ENCODE measurements around the gene MKS1. TPM values are rescaled to one million over a fixed set of nuclear protein-coding genes. Genes with fewer than 3 reads are reported as not detected.

The MKS1 gene
- polyA plus RNA-seq, 1 donor from 2014 or later: 32.9 TPM

Other genes with a start within 250 kb of the MKS1 start
- gene VEZF1, start 231.0 kb downstream of the MKS1 start, polyA plus RNA-seq: 54.7 and 64.6 TPM in 2 replicates
- gene SRSF1, start 212.0 kb downstream of the MKS1 start, polyA plus RNA-seq: 357 and 380 TPM in 2 replicates
- 66.7 and 72.0 TPM in 2 replicates for gene DYNLL2, start 135.8 kb downstream of the MKS1 start, polyA plus RNA-seq
- gene OR4D1, start 70.9 kb downstream of the MKS1 start, polyA plus RNA-seq: not detected in 2 replicates
- gene OR4D2, start 52.3 kb downstream of the MKS1 start, polyA plus RNA-seq: not detected in 2 replicates
- not detected in 2 replicates for gene EPX, start 26.5 kb downstream of the MKS1 start, polyA plus RNA-seq
- gene LPO, start 19.3 kb upstream of the MKS1 start, polyA plus RNA-seq: not detected in 2 replicates
- gene MPO, start 61.7 kb upstream of the MKS1 start, polyA plus RNA-seq: not detected in 2 replicates
- 103 and 125 TPM in 2 replicates for gene TSPOAP1, start 109.5 kb upstream of the MKS1 start, polyA plus RNA-seq
- gene SUPT4H1, start 132.9 kb upstream of the MKS1 start, polyA plus RNA-seq: 84.2 and 109 TPM in 2 replicates
- gene RNF43, start 198.3 kb upstream of the MKS1 start, polyA plus RNA-seq: not detected in 2 replicates